ENCODE results near the gene PNMA8B.

Gene PNMA8B

GRCh38 chr19:46454244-46454643 is 41.4 kb downstream of the PNMA8B start:
- DNase-seq (ENCODE audit: low read depth in 3 of 3), result no peak

- no peak for DNase-seq (ENCODE audit: low read depth in 3 of 3)
Observed at GRCh38 chr19:46453661-46454060, 42.0 kb downstream of the PNMA8B start.

GRCh38 chr19:46452186-46452585 is 43.5 kb downstream of the PNMA8B start:
- no peak for DNase-seq (ENCODE audit: low read depth in 3 of 3)

GRCh38 chr19:46451352-46451751 is 44.3 kb downstream of the PNMA8B start:
- DNase-seq (ENCODE audit: low read depth in 3 of 3), result no peak

GRCh38 chr19:46450737-46451136 is 44.9 kb downstream of the PNMA8B start:
- DNase-seq (ENCODE audit: low read depth in 3 of 3), result no peak

- DNase-seq (ENCODE audit: low read depth in 3 of 3), result no peak
Observed at GRCh38 chr19:46449228-46449627, 46.4 kb downstream of the PNMA8B start.

- DNase-seq (ENCODE audit: low read depth in 3 of 3), result no peak
Observed at GRCh38 chr19:46448601-46449000, 47.1 kb downstream of the PNMA8B start.

- DNase-seq (ENCODE audit: low read depth in 3 of 3), result no peak
Observed at GRCh38 chr19:46447824-46448223, 47.8 kb downstream of the PNMA8B start.

- no peak for DNase-seq (ENCODE audit: low read depth in 3 of 3)
Observed at GRCh38 chr19:46447006-46447405, 48.7 kb downstream of the PNMA8B start.

- no peak for DNase-seq (ENCODE audit: low read depth in 3 of 3)
Observed at GRCh38 chr19:46446021-46446420, 49.6 kb downstream of the PNMA8B start.

- no peak for DNase-seq (ENCODE audit: low read depth in 3 of 3)
Observed at GRCh38 chr19:46442808-46443450, 52.7 kb downstream of the PNMA8B start.

GRCh38 chr19:46441866-46442265 is 53.8 kb downstream of the PNMA8B start:
- DNase-seq (ENCODE audit: low read depth in 3 of 3), result no peak
